Subcutaneous adipose tissue (tissue), 4 donors: ENCODE results near the gene RSAD2. TPM values are rescaled to one million over a fixed set of nuclear protein-coding genes. Genes with fewer than 3 reads are reported as not detected.

Experiments
- total RNA-seq, 4 donors: library from RNA; depleted of rRNA; stranded (reverse); fragments of >200 nt; gene quantifications; one replicate each; pipeline ENCODE4 v1.1.0, GENCODE V29; 2016
- TF ChIP-seq, protein P1 (sequence below): fragments of 450-650 bp; IDR thresholded peaks from one replicate; pipeline ENCODE4 v1.5.1; 2016; ENCODE audit warnings: low read depth, mild to moderate bottlenecking, control low read depth, antibody characterized with exemption, moderate library complexity

Gene RSAD2
- total RNA-seq, 4 donors from 2014 or later: 1.5 to 22.4 (median 4.9) TPM

DNA sequence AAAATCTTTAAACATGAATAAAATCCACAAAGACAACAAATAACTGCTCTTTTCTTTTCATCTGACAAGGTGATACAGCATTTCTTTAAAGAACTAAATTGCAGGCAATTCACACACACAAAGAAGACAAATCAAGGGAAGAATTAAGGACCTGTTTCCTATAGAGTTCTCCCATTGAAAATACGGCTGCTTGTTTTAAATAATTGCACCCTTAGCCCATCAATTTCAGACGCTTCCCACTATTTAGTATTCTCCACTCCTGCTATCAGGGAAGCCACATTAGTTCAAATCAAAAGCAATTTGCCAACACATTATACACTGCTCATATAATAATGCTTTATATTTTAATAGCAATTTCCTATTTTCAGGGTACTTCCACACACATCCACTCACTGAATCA is 23.2 kb upstream of the RSAD2 start:
- TF ChIP-seq, protein P1, sequence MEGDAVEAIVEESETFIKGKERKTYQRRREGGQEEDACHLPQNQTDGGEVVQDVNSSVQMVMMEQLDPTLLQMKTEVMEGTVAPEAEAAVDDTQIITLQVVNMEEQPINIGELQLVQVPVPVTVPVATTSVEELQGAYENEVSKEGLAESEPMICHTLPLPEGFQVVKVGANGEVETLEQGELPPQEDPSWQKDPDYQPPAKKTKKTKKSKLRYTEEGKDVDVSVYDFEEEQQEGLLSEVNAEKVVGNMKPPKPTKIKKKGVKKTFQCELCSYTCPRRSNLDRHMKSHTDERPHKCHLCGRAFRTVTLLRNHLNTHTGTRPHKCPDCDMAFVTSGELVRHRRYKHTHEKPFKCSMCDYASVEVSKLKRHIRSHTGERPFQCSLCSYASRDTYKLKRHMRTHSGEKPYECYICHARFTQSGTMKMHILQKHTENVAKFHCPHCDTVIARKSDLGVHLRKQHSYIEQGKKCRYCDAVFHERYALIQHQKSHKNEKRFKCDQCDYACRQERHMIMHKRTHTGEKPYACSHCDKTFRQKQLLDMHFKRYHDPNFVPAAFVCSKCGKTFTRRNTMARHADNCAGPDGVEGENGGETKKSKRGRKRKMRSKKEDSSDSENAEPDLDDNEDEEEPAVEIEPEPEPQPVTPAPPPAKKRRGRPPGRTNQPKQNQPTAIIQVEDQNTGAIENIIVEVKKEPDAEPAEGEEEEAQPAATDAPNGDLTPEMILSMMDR: no peak

DNA sequence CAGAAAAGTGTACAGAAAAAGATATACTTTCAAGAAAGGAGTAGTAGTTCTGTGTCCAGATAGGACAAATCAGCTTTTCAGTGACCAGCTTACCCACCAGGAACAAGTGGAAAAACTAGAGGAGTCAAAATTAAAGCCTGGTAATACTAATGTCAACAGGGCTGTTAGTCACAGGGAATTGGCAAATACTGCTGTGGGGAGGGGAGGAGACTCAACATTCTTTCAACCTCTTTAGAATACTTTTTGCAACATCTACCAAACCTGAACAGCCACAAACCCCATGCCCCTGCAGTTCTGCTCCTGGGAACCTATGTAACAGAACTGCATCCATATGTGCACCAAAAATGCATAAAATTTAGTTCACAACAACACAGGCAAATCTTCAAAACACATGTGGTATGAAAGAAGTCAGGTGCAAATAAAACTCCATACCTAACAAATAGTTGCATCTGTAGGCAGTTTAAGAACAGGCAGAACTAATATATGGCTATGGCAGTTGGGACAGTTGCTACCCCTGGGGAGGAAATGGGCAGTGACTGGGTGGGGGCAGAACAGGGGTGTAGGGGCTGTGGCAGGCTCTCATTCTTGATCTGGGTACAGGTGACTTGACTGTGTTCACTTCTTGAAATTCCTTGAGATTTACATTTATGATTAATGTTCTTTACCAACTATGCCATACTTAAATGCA is 21.6 kb upstream of the RSAD2 start:
- TF ChIP-seq, protein P1: no peak

DNA sequence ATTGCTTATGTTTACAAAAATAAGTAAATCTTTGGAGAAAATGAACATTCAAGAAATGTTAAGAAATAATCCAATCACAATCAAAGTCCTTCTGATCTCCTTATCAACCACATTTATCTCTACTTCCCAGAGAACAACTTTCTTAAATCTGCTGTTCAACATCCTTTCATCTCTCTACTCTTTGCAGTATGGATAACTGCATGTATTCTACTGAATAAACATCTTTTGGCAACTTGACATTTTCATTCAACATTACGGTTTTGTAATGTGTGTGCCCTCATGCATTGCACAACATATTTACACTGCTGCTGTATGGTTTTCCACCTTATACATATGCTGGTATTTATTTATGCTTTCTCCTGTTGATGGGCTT is 21.0 kb upstream of the RSAD2 start:
- TF ChIP-seq, protein P1: no peak

DNA sequence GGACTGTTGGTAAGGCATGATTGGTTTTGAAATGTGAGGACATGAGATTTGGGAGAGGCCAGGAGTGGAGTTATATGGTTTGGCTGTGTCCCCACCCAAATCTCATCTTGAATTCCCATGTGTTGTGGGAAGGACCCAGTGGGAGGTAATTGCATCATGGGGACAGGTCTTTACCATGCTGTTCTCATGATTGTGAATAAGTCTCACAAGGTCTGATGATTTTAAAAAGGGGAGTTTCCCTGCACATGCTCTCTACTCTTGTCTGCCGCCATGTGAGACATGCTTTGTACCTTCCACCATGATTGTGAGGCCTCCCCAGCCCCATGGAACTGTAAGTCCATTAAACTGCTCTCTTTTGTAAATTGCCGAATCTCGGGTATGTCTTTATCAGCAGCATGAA is 17.3 kb upstream of the RSAD2 start:
- TF ChIP-seq, protein P1: no peak

DNA sequence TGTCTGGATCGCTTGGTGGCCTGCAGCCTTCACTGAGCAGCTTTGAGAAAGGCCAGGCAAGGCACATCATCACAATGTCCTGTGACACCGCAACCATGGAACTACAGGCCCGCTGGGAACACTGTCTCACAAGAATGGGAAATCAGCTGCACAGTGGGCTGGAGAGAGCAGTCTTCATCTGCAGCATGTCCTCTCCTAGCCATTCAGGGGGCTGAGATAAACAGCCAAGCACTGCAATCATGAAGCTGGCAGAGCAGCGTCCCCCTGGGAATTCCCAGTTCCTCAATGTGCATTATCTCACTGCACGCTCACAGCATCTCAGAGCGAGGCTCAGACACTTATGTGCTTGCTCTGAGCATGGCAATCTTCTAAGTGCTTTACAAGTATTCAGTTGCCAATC is 13.8 kb upstream of the RSAD2 start:
- TF ChIP-seq, protein P1: no peak

DNA sequence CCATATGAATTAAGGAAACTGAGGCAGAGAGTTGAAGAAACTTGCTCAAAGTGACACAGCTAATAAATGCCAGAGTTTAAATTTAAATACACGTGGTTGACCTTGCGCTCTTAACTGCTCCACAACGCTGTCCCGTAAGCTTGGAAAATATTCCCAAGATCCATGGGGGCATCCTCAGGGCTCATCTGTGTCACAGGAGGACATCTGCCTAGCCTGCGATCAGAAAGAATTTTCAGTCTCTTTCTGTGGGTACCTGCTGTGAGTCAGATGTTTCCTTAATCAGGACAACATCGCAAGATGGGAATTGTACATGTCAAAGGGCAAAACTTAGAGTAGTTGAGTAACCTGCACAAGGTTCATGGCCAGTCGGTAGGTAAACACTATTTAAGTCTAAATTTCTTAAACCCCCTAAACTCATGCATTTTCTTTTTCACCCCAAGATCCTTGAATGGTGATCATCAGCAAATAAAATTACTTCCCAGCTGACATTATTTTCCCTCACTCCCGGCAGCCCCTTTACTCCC is 13.3 kb upstream of the RSAD2 start:
- TF ChIP-seq, protein P1: no peak

DNA sequence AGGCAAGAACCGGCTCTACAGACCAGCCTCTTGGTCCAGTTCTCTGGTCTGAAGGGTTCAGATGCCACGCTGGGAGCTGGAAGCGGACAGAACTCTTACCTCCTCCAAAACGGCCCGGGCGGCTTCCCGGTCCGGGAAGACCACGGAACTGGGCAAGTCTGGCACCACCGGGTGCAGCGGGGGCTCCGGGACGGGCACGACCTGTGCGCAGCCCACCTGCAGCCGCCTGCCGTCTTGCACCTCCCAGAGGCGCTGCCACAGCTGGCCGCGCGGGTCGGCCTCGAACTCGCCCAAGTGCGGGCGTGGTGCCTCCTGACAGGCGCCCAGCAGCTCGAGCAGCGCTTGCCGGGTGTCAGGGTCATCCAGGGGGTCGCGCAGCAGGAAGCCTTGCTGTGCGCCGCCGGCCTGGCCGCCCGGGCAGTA is 12.6 kb upstream of the RSAD2 start:
- TF ChIP-seq, protein P1: no peak
